ENCODE measurements around the gene PEX14. TPM values are rescaled to one million over a fixed set of nuclear protein-coding genes. Genes with fewer than 3 reads are reported as not detected.

The PEX14 gene
- total RNA-seq, 1 experiment from 2014 or later: 29.3 TPM

DNA sequence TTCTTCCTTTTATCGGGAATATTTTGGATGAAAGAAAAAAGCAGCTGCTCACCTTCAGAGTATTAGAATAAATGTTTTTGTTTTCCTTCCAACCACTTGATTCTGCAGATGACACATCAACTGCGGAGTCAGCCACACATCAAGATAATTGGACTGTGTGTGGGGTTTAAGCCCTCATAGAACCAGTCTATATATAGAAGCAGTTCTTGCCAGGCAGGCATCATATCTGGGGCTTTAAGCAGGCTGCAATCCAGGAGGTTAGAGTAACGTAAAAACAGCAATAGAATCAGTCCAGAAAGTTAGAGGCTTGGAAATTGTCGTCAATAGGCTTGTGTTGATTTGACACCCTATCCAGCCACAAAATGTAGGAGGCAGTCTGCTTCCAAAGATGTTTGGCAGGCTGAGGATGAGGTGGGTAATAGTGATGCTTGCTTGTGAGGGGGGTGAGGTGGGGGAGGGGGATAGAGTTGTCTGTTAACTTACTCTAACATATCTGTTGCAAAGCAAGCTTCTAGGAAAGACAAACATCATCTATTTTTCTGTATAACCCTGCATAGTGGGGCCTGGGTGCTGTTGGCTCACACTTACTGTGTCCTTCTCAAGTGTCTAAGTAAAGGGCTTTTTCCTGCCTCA, 64.8 kb downstream of the PEX14 start:
- H3K9ac ChIP-seq (ENCODE audit: low read length): no peak overlapping the region
- no peak overlapping the region for H3K4me3 ChIP-seq (replicated peaks in 1 of 2; ENCODE audit: low read depth in 1 of 2, low read length in 2 of 2)
- no peak for DNase-seq (ENCODE audit: low read depth, low spot score)
- no peaks in the 10 kb centered on the region; the same call in 1 of the 2 replicates for H3K79me2 ChIP-seq (ENCODE audit: insufficient read depth, low read length)
- no peak for ATAC-seq
- H4K20me1 ChIP-seq (ENCODE audit: insufficient read depth): no peaks in the 10 kb centered on the region
- H3K9me3 ChIP-seq (ENCODE audit: control insufficient read depth in 1 of 2, insufficient read depth in 1 of 2, low read depth in 1 of 2, low read length in 2 of 2): no peaks in the 10 kb centered on the region
- peaks cover 0 to 3% of the 10 kb centered on the region in 2 experiments; a peak in 1 of 4 replicates for H3K36me3 ChIP-seq (ENCODE audit: control insufficient read depth in 1 of 2, insufficient read depth in 2 of 2, low read length in 2 of 2)
- ChIA-PET CTCF (no interaction called here), RAD21 (ENCODE audit: low non-redundant PET in 1 of 2, low total read pairs in 2 of 2, uncharacterized antibody in 2 of 2, unreplicated experiment in 2 of 2) (no interaction called here), POLR2A (no interaction called here)
- no TSS peak for BruUV-seq (replicated peaks)
- intact Hi-C loops (cut with micrococcal nuclease): no loop called here
- no peak overlapping the region for H3K27ac ChIP-seq (ENCODE audit: low read depth, low read length)
- H3K4me2 ChIP-seq (ENCODE audit: low read length): no peak overlapping the region
- TF ChIP-seq YY1 (IDR thresholded peaks at IDR 0.05; ENCODE audit: extremely low read depth, insufficient replicate concordance, low read depth, low read length) (no peak), RAD21 (IDR thresholded peaks at IDR 0.05; ENCODE audit: low read depth) (no peak), POLR2AphosphoS5 (IDR thresholded peaks at IDR 0.05; ENCODE audit: low read depth, low read length) (no peak), ZBTB33 (IDR thresholded peaks at IDR 0.05; ENCODE audit: extremely low read depth, insufficient replicate concordance, low read length) (no peak), MAX (IDR thresholded peaks at IDR 0.05) (no peak), CEBPB (IDR thresholded peaks at IDR 0.05; ENCODE audit: low read depth) (no peak), JUND (IDR thresholded peaks at IDR 0.05) (no peak), EZH2phosphoT487 (IDR thresholded peaks at IDR 0.05; ENCODE audit: borderline replicate concordance) (no peak), EZH2 (IDR thresholded peaks at IDR 0.05) (no peak), POLR2A (IDR thresholded peaks at IDR 0.05; ENCODE audit: borderline replicate concordance, extremely low read depth, insufficient read depth, insufficient read length) (no peak), SRF (IDR thresholded peaks at IDR 0.05; ENCODE audit: low read depth) (no peak), SP1 (IDR thresholded peaks at IDR 0.05; ENCODE audit: low read depth) (no peak), ZNF274 (IDR thresholded peaks at IDR 0.05; ENCODE audit: low read depth, low read length) (no peak), TCF7L2 (IDR thresholded peaks at IDR 0.05; ENCODE audit: borderline replicate concordance, extremely low read depth, insufficient read depth, insufficient read length) (no peak), ELF1 (IDR thresholded peaks at IDR 0.05; ENCODE audit: borderline replicate concordance, low read depth) (no peak), FOSL1 (IDR thresholded peaks at IDR 0.05; ENCODE audit: low read depth) (no peak)
- TF ChIP-seq, protein P1, sequence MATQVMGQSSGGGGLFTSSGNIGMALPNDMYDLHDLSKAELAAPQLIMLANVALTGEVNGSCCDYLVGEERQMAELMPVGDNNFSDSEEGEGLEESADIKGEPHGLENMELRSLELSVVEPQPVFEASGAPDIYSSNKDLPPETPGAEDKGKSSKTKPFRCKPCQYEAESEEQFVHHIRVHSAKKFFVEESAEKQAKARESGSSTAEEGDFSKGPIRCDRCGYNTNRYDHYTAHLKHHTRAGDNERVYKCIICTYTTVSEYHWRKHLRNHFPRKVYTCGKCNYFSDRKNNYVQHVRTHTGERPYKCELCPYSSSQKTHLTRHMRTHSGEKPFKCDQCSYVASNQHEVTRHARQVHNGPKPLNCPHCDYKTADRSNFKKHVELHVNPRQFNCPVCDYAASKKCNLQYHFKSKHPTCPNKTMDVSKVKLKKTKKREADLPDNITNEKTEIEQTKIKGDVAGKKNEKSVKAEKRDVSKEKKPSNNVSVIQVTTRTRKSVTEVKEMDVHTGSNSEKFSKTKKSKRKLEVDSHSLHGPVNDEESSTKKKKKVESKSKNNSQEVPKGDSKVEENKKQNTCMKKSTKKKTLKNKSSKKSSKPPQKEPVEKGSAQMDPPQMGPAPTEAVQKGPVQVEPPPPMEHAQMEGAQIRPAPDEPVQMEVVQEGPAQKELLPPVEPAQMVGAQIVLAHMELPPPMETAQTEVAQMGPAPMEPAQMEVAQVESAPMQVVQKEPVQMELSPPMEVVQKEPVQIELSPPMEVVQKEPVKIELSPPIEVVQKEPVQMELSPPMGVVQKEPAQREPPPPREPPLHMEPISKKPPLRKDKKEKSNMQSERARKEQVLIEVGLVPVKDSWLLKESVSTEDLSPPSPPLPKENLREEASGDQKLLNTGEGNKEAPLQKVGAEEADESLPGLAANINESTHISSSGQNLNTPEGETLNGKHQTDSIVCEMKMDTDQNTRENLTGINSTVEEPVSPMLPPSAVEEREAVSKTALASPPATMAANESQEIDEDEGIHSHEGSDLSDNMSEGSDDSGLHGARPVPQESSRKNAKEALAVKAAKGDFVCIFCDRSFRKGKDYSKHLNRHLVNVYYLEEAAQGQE (IDR thresholded peaks at IDR 0.05; ENCODE audit: low read depth): no peak
- TF ChIP-seq, protein P2, sequence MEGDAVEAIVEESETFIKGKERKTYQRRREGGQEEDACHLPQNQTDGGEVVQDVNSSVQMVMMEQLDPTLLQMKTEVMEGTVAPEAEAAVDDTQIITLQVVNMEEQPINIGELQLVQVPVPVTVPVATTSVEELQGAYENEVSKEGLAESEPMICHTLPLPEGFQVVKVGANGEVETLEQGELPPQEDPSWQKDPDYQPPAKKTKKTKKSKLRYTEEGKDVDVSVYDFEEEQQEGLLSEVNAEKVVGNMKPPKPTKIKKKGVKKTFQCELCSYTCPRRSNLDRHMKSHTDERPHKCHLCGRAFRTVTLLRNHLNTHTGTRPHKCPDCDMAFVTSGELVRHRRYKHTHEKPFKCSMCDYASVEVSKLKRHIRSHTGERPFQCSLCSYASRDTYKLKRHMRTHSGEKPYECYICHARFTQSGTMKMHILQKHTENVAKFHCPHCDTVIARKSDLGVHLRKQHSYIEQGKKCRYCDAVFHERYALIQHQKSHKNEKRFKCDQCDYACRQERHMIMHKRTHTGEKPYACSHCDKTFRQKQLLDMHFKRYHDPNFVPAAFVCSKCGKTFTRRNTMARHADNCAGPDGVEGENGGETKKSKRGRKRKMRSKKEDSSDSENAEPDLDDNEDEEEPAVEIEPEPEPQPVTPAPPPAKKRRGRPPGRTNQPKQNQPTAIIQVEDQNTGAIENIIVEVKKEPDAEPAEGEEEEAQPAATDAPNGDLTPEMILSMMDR (IDR thresholded peaks at IDR 0.05 in 2 of 3, conservative IDR thresholded peaks at IDR 0.05 in 1 of 3; ENCODE audit: borderline replicate concordance in 1 of 3, insufficient read depth in 1 of 3, low read depth in 2 of 3, low read length in 2 of 3): no peak
- TF ChIP-seq, protein P3, sequence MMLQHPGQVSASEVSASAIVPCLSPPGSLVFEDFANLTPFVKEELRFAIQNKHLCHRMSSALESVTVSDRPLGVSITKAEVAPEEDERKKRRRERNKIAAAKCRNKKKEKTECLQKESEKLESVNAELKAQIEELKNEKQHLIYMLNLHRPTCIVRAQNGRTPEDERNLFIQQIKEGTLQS (IDR thresholded peaks at IDR 0.05): no peak
- H3K4me1 ChIP-seq (ENCODE audit: control insufficient read depth in 1 of 2, insufficient read depth in 2 of 2, low read length in 2 of 2): peaks cover 0 to 8% of the 10 kb centered on the region in 2 experiments; a peak in 3 of 4 replicates
- H2AFZ ChIP-seq (ENCODE audit: low read depth, low read length, poor library complexity, severe bottlenecking): no peak overlapping the region
- H3K27me3 ChIP-seq (ENCODE audit: insufficient read depth, low read length): no peaks in the 10 kb centered on the region
- no peaks in the 10 kb centered on the region for H3K9me2 ChIP-seq (ENCODE audit: insufficient read depth)
